ENCODE data around the gene RBM3. TPM values are rescaled to one million over a fixed set of nuclear protein-coding genes. Genes with fewer than 3 reads are reported as not detected.

Gene RBM3
- total RNA-seq, 1 experiment from 2014 or later: 376 TPM

DNA sequence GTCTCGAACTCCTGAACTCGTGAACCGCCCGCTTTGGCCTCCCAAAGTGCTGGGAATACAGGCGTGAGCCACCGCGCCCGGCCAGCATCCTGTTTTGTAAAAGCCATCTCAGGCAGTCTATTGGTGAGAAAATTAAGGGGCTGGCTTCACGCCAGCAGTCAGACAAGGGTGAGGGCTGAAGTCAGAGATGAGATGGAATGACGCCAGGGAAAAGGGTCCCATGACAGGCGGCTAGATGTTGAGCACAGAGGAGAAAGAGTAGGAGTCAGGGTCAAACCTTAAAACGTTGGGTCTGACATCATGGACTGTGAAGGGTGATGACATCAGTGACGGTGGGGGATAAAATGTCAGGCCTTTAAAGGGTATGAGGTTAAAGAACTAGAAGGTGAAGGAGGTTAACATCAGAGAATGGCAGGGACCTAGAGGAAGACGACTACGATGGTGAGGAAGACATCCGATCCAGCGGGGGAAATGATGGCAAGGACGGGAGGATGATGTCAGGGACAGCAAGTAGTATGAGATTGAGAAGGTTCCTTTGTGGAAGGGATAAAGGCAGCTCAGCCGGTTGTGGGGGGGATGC, 504 bp upstream of the RBM3 start:
- in situ Hi-C loops (cut with HindIII; ENCODE audit: low sequenced_read_pairs): no loop called here
- DNase-seq (ENCODE audit: low spot score): peak; percentile 26

DNA sequence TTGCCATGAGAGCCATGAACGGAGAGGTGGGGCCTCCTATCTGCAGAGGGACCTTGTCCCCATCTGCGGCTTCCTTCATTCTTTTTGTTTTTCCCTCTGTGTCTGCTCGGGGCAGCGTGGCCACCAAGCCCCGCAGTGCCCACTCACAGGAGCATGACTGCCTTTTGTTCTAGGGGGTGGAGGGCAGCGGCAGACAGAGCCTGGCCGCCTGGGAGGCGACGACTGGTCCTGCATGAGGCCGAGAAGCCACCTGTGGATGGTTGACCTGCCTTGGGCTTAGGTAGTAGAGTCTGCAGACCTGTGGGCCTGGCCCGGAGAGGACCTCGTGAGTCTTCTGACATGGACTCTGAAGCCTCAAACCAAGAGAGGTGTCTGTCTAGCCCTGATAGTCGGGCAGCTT, 1.4 kb downstream of the RBM3 start:
- no peak for DNase-seq (ENCODE audit: low spot score)
- in situ Hi-C loops (cut with HindIII; ENCODE audit: low sequenced_read_pairs): no loop called here

DNA sequence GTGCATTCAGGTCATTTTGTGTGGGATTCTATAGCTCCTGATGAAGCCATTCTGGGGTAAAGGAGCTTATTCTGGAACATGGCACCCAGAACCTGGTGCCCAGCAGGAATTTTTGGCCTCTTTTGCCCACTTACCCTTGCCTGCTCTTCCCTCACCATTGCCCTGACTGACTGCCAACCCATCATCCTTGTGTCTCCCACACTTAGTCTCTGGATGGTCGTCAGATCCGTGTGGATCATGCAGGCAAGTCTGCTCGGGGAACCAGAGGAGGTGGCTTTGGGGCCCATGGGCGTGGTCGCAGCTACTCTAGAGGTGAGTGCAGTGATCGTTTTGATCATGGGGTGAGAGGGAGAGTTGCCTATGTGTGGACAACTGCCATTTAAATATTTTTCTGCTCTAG, 1.8 kb downstream of the RBM3 start:
- in situ Hi-C loops (cut with HindIII; ENCODE audit: low sequenced_read_pairs): no loop called here
- no peak for DNase-seq (ENCODE audit: low spot score)

DNA sequence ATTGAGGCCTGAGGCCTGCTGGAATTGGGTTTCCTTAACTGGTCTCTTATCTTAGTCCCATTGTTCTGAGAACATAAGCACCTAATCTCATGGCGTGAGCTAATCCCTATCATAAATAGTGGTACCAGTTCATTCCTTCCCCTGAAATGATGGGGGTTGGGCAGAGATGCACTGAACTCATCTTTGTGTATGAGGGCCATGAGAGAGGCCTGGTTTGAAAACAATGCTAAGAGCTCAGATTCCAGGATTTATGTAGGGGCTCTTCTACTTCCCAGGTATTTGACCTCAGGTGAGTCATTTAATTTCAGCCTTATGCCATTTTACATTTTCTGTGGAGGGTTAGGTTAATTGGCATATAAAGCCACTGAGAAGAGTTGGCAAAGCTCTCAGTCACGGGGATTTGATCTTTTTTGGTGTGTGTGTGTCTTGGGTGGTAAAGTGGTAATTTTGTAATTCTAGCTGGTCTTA, 4.4 kb downstream of the RBM3 start:
- in situ Hi-C loops (cut with HindIII; ENCODE audit: low sequenced_read_pairs): no loop called here
- no peak for DNase-seq (ENCODE audit: low spot score)

DNA sequence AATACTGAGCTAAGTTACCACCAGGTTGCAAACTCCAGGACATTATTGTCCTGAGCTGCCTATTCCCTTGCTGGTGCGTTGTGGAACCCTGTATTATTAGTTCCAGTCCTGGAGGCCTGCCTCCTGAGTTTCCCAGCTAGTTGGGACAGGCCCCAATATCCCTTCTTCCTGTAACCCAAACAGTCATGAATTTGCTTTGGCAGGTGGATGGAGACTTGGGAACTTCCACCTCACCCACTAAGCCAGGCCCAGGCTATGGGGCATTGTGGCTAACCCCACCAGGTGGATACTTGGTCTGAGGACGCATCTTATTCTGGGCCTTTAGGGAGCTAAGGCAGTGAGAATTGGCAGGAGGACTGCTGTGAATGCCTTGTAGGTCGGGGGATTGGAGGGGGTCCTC, 5.0 kb downstream of the RBM3 start:
- no peak for DNase-seq (ENCODE audit: low spot score)
- in situ Hi-C loops (cut with HindIII; ENCODE audit: low sequenced_read_pairs): no loop called here

DNA sequence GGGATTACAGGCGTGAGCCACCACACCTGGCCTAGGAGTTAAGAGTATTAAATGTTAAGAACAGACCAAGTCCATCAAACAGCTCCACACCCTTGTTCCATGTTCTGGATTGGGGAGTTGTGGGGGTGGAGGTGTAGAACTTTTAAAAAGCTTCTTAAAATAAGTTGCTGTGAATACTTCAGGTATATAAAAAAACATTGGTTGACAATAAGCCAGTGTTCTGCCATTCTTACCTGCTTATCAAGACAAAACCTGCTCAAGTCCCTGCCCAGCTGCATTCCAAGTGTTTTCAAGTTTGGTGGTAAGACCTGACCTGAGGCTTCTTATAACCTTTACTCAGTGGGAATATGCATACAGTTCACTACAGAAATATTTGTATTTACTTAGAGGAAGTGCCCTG, 6.4 kb downstream of the RBM3 start:
- DNase-seq (ENCODE audit: low spot score): no peak
- in situ Hi-C loops (cut with HindIII; ENCODE audit: low sequenced_read_pairs): no loop called here

DNA sequence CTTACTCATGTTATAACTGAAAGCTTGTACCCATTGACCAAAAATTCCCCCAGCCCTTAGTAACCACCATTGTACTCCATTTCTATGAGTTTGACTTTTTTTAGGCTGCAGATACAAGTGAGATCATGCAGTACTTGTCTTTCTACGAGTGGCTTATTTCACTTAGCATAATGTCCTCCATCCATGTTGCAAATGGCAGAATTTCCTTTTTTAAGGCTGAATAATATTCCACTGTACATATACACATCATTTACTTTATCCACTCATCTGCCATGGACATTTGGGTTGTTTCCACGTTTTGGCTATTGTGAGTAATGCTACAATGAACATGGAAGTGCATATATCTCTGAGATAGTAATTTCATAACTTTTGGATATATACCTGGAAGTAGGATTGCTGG, 10.4 kb downstream of the RBM3 start:
- in situ Hi-C loops (cut with HindIII; ENCODE audit: low sequenced_read_pairs): no loop called here
- no peak for DNase-seq (ENCODE audit: low spot score)

DNA sequence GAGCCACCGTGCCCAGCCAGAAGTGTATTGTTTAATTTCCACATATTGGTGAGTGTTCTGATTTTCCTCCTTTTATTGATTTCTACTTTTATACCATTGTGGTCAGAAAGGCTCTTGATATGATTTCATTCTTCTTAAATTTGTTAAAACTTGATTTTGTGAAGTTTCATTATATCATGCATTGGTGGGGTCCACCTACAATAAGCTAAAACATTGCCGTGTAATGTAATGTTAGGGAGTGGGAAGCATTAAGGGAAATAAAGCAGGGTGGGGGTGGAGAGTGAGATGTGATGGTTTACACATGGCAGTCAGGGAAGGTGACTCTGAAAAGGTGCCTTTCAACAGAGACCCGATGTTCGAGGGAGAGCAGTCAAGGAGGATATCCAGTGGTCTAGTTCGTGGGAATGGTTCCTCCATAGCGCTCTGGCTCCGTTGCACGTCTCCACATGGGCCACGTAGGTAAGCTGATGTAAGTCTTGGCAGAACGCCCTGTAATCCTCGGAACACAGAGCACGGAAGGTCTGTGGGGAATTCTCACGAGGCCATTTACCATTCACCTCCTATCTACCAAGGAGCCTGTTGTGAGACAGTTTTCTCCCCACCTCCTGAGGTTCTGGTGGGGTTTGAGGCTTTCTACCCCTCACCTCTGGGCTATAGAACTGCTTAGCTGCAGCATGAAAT, 15.3 kb downstream of the RBM3 start:
- peak; percentile 29 for DNase-seq (ENCODE audit: low spot score)
- in situ Hi-C loops (cut with HindIII; ENCODE audit: low sequenced_read_pairs): no loop called here

DNA sequence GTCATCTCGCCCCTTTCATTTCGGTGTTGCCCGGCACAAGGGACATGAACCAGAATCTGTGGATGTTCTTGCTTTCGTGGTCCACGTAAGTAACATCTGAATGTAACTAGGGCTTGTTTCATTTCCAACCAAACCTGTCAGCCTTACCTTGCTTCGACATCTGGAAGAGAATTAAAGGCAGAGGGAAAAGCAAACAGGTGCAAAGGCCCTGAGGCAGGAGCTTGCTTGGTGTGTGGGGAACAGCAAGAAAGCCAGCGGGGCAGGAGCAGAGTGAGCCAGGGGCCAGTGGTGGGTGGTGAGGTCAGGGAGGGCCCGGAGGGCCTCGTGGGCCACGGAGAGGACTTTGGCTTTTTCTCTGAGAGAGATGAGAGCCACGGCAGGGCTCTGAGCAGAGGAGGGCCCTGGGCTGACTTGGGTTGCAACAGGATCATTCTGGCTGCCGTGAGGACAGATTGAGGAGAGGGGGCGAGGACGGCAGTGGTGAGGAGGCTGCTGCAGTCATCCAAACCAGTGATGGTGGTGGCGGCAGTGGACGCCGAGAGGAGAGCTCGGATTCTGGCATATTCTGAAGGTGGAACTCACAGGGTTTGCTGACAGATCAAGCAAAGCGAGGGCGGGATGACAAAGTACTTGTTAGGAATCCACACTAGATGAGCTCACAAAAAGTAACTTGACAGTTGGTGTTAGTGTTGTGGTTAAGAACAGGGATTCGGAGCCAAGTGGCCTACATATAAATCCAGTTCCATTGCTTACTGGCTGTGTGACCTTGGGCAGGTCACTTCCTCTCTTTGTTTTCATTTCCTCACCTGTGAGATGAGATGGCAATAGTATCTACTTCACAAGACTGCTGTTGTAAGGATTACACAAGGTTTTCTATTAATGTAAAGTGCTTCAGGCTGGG, 16.2 kb downstream of the RBM3 start:
- in situ Hi-C loops (cut with HindIII; ENCODE audit: low sequenced_read_pairs): no loop called here
- DNase-seq (ENCODE audit: low spot score): no peak

DNA sequence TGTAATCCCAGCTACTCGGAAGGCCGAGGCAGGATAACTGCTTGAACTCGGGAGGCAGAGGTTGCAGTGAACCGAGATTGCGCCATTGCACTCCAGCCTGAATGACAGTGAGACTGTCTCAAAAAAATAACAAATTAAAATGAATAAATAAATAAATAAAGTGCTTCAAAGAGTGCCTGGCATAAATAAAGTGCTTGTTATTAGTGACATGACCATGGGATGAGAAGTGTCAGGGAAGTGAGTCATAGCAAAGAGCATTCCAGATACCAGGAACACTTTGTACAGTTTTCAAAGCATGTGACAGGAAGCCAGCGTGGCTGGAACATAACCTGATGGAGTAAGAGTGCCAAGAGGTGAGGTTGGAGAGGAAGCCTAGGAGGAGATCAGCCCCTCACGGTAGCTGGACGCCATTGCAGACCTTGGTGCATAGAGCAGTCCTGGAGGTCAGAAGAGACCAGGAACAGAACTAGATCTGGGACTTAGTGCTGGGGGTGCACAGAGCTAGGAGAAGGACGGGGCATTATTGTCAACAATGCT, 17.0 kb downstream of the RBM3 start:
- DNase-seq (ENCODE audit: low spot score): no peak
- in situ Hi-C loops (cut with HindIII; ENCODE audit: low sequenced_read_pairs): no loop called here

DNA sequence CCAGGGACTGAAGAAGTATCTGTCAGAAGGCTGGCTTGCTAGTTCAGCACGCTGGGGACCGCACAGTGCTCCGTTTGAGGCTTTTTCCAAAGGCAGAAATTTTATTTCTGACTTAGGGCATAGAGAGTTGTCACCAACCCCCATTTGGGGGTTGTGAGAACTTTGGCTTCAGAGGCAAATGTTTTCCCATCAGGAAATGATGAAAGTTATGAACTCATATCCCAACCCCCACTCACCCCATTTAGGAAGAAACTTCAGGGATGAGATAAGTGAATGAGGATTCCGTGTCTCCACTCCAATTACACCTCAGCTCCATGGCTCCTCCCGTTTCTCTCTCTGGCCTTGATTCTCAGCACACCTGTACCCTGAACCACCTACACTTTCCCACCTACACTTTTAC, 18.7 kb downstream of the RBM3 start:
- DNase-seq (ENCODE audit: low spot score): no peak
- in situ Hi-C loops (cut with HindIII; ENCODE audit: low sequenced_read_pairs): no loop called here

DNA sequence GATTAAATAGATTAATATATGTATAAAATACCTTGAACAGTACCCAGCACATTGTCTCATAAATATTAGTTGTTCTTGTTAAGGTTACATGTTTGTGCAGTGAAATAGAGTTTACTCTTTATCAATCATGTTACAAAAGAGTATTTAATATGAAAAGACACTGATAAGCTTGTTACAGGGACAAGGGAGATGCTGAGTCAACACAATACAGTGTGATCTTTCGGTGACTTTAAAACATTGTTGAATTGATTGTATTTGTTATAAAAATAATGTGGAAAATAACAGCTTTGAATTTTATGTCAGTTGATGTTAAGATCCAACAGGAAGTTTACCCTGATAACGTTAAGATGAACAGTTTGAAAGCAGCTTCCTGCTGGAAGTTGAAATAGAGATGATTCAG, 21.6 kb downstream of the RBM3 start:
- DNase-seq (ENCODE audit: low spot score): no peak
- in situ Hi-C loops (cut with HindIII; ENCODE audit: low sequenced_read_pairs): no loop called here

DNA sequence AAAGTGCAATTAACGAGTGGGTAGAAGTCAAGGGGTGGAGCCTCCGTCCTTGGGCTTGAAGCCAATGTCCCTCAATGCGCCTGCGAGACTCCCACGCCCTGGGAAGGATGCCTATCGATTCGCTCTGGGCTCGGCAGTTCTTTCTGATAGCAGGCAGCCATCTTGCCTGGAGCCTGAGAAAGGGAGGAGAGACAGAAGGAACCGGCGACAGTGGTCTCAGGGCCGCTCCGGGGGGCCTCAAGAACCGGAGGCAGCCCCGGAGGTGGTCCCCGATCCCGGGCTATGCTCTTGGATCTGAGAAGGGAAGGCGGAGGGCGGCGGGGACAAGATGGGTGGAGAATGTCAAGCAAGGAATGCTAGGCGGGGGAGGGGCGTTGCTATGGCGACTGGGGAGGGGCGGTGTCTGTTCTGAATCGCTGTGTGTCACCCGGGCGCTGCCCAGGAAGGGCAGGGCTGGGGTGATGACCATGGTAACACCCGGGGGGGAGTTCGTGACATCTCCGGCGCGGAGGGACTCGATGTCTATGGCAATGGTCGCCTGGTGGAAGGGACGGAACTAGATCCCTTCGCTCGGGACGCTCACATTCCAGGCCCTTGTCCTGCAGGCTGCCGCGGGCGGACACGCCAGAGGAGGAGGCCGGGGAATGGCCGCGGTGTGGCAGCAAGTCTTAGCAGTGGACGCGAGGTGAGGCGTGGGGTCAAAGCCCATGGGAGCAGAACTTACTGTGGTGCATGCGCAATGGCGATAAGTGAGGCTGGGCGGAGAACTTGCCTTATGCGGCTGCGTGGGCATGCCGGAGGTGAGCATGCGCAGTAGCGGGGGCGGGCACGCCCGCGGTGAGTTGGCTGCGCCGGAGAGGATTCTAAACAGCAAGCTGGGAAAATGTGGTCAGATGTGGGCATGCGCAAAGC, 23.3 kb downstream of the RBM3 start, which contains the start of gene WDR13:
Gene WDR13, plus strand, starts transcription at position 140 of the 912 bp plus-strand sequence. Its CDS starts 505 bp downstream, at position 645.
- peak; percentile 89 for DNase-seq (ENCODE audit: low spot score)
- in situ Hi-C loops (cut with HindIII; ENCODE audit: low sequenced_read_pairs): no loop called here

DNA sequence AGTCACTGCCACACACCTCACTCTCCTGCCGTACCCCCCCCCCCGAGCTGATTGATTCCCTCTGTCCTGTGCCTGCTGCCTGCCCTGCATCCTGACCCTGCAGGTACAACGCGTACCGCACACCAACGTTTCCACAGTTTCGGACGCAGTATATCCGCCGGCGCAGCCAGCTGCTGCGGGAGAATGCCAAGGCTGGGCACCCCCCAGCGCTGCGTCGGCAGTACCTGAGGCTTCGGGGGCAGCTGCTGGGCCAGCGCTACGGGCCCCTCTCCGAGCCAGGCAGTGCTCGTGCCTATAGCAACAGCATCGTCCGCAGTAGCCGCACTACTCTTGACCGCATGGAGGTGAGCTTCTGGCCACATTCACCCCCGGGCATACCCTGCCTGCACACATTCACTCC, 24.3 kb downstream of the RBM3 start:
- in situ Hi-C loops (cut with HindIII; ENCODE audit: low sequenced_read_pairs): no loop called here
- no peak for DNase-seq (ENCODE audit: low spot score)

DNA sequence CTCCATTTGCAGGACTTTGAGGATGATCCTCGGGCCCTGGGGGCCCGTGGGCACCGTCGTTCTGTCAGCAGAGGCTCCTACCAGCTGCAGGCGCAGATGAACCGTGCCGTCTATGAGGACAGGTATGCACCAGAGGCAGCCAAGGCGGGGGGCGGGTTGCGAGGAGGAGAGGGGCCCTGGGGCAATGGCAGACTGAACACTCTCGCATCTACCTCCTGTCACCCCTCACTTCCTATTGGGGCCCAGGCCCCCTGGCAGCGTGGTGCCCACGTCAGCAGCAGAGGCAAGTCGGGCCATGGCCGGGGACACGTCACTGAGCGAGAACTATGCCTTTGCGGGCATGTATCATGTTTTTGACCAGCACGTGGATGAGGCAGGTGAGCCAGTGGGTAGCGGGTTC, 25.1 kb downstream of the RBM3 start:
- in situ Hi-C loops (cut with HindIII; ENCODE audit: low sequenced_read_pairs): no loop called here
- no peak for DNase-seq (ENCODE audit: low spot score)

DNA sequence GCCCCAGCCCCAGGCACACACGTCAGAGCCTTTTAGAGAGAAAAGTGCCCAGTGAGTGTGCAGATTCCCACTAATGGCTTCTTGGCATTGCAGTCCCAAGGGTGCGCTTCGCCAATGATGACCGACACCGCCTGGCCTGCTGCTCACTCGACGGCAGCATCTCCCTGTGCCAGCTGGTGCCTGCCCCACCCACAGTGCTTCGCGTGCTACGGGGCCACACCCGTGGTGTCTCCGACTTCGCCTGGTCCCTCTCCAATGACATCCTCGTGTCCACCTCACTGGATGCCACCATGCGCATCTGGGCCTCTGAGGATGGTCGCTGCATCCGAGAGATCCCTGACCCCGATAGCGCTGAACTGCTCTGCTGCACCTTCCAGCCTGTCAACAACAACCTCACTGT, 25.9 kb downstream of the RBM3 start:
- in situ Hi-C loops (cut with HindIII; ENCODE audit: low sequenced_read_pairs): no loop called here
- DNase-seq (ENCODE audit: low spot score): no peak

DNA sequence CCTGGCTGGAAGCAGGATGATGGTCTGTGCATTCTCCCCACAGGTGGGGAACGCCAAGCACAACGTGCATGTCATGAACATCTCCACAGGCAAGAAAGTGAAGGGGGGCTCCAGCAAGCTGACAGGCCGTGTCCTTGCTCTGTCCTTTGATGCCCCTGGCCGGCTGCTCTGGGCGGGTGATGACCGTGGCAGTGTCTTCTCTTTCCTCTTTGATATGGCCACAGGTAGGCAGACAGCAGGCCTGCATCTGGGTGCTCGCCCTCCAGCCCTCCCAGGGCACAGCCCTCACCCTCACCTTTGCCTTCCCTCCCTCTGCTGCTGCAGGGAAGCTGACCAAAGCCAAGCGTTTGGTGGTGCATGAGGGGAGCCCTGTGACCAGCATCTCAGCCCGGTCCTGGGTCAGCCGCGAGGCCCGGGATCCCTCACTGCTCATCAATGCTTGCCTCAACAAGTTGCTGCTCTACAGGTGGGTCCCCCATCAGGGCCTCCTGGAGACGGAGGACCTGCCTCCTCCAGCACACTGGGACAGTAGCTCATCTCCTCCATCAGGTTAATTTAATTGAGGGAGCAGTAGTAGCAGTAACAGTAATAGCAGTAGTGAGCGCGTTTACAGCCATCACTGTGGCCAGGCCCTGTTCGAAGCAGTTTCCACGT, 27.6 kb downstream of the RBM3 start:
- in situ Hi-C loops (cut with HindIII; ENCODE audit: low sequenced_read_pairs): no loop called here
- no peak for DNase-seq (ENCODE audit: low spot score)

DNA sequence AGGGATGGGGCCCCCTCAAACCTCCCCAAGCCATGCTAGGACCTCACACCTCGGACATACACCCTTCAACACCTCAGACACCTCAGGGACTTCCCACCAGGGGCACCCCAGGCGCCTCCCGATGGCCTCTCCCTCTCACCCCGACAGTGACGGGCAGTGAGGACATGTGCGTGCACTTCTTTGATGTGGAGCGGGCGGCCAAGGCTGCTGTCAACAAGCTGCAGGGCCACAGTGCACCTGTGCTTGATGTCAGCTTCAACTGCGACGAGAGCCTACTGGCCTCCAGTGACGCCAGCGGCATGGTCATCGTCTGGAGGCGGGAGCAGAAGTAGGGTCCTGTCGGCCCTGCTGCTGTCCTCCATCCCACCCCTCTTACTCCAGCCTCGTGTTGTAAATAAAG, 30.4 kb downstream of the RBM3 start:
- in situ Hi-C loops (cut with HindIII; ENCODE audit: low sequenced_read_pairs): no loop called here
- no peak for DNase-seq (ENCODE audit: low spot score)

All from G401 (cell line).